ENCODE data around the gene C14orf39. TPM values are rescaled to one million over a fixed set of nuclear protein-coding genes. Genes with fewer than 3 reads are reported as not detected.

C14orf39 gene
- total RNA-seq, 1 donor from 2014 or later: 7.9 TPM

DNA sequence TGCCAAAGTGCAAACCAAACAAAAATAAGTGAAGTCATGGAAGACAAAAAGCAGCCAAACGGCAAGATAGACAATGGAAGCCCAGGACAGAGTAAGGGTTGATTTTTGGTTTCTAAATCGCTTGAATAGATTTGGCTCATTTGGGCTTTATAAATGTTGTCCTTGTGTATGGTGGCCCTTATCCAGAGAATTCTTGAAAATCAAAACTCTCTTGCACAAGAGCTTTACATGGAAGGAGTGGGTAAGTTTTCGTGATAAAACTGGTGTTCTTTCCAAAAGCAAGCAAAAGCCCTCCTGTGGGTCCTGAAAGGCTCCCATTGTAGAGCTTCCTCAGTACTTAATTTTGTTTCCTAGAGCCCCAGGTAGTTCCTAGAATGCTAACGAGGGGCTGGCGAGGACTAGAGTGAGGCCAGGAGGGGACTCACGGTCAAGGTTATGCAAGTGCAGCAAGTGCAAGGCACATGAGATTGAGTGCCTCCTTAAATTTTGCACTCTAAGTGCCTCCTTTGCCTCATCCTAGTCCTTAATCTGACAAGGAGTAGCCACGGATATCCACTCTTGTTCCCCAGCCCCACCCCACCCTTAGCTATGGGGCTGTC is 27.2 kb upstream of the C14orf39 start:
- Histone ChIP-seq H3K36me3 (no peaks in the 10 kb centered on the region), H3K9me3 (no peaks in the 10 kb centered on the region), H3K27ac (no peak overlapping the region), H3K4me1 (peaks cover 4 to 19% of the 10 kb centered on the region in 2 donors), H3K27me3 (peaks cover 38% of the 10 kb centered on the region), H3K4me3 (no peak overlapping the region)
- intact Hi-C loops (cut with DNase I): no loop called here
- no peak for DNase-seq (ENCODE audit: low spot score in 2 of 2)
- TF ChIP-seq, protein P1, sequence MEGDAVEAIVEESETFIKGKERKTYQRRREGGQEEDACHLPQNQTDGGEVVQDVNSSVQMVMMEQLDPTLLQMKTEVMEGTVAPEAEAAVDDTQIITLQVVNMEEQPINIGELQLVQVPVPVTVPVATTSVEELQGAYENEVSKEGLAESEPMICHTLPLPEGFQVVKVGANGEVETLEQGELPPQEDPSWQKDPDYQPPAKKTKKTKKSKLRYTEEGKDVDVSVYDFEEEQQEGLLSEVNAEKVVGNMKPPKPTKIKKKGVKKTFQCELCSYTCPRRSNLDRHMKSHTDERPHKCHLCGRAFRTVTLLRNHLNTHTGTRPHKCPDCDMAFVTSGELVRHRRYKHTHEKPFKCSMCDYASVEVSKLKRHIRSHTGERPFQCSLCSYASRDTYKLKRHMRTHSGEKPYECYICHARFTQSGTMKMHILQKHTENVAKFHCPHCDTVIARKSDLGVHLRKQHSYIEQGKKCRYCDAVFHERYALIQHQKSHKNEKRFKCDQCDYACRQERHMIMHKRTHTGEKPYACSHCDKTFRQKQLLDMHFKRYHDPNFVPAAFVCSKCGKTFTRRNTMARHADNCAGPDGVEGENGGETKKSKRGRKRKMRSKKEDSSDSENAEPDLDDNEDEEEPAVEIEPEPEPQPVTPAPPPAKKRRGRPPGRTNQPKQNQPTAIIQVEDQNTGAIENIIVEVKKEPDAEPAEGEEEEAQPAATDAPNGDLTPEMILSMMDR (IDR thresholded peaks at IDR 0.05): no peak

DNA sequence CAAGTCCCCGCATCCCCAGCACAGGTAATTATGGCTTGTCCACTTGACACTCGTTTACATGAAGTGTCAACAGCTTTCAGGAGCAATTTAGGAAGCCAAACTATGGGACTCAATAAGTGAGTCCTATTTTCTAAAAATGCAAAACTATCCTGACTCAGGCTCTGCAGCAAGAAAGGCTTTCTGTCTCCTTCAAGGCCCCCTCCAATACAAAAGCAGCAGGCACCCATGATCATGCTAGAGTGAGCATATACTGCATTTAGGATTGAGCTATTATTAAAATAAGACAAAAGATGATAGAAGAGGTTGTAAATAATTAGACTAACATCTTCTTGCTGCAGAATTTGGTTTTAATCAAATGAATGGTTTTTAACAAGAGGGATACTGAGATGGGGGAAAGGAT is 26.3 kb upstream of the C14orf39 start:
- Histone ChIP-seq H3K27me3 (peaks cover 38% of the 10 kb centered on the region), H3K4me3 (no peak overlapping the region), H3K4me1 (peaks cover 4 to 19% of the 10 kb centered on the region in 2 donors), H3K27ac (no peak overlapping the region), H3K9me3 (no peaks in the 10 kb centered on the region), H3K36me3 (no peaks in the 10 kb centered on the region)
- TF ChIP-seq, protein P1 (IDR thresholded peaks at IDR 0.05): no peak
- DNase-seq (ENCODE audit: low spot score in 2 of 2): no peak
- intact Hi-C loops (cut with DNase I): no loop called here

DNA sequence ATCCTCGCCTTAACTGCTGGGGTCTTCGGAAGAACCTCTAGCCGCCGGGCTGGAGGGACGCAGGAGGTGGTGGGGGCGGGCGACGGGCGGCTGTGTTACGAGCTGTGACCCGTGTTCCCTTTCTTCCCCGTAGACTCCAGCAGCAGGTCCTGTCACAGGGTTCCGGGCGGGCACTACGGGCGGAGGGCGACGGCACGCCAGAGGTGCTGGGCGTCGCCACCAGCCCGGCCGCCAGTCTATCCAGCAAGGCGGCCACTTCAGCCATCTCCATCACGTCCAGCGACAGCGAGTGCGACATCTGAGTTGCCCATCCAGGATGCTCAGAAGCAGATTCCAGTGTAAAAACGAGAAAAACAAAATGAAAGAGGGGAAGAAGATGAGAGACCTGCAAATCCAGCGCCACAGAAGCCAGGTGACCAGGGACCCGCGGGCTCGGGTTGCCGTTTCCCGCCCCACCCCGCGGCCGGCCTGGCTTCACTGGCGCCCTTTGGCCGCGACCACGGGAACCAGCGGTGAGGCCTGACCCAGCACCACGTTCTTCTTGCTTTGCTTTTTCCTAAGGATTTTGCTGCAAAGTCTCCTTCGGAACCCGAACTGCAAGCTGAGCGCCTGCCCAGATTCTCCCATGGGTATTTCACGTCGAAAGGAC is 25.2 kb upstream of the C14orf39 start:
- Histone ChIP-seq H3K4me3 (peak overlapping the region; percentile 9 to 29), H3K27ac (no peak overlapping the region), H3K9me3 (no peaks in the 10 kb centered on the region), H3K27me3 (peaks cover 34% of the 10 kb centered on the region), H3K4me1 (peaks cover 4 to 19% of the 10 kb centered on the region in 2 donors), H3K36me3 (no peaks in the 10 kb centered on the region)
- intact Hi-C loops (cut with DNase I): no loop called here
- TF ChIP-seq, protein P1 (IDR thresholded peaks at IDR 0.05): no peak
- no peak for DNase-seq (ENCODE audit: low spot score in 2 of 2)

DNA sequence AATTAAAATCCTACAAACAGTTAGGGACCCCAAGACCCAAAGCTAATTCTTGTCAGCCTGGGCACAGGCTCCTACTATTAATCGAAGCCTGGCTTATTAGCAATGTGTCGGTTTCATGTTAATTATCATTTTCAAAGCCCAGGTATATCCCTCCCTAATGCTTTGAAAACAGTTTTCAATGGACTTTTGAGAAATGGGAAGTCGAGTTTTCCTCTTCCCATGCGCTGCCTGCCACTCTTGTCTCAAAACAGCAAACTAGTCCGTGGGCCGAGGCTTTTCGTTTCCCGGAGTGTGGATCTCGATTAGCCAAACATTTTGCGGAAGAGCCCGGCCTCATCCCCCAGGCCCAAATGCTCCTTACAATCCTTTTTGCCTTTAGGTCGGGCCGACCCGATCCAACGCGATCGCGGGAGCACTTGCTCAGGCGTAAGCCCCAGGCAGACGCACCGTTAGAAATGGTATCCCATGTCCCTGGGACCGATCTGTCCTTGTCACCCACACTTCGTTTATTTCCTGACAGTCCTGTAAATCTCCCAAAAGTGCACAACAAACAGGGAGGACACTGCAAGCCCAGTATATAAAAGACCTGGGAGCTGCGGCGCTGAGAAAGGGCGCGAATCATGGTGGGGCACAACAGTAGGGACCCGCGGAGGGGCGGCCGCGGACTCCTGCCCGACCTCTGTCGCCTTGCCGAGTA is 24.5 kb upstream of the C14orf39 start:
- TF ChIP-seq, protein P1 (IDR thresholded peaks at IDR 0.05): no peak
- Histone ChIP-seq H3K36me3 (no peaks in the 10 kb centered on the region), H3K9me3 (no peaks in the 10 kb centered on the region), H3K4me1 (peaks cover 4 to 19% of the 10 kb centered on the region in 2 donors), H3K27ac (no peak overlapping the region), H3K4me3 (peak overlapping the region; percentile 9 to 29), H3K27me3 (peaks cover 28% of the 10 kb centered on the region)
- intact Hi-C loops (cut with DNase I): no loop called here
- no peak for DNase-seq (ENCODE audit: low spot score in 2 of 2)

- Histone ChIP-seq H3K4me1 (peaks cover 4 to 15% of the 10 kb centered on the region in 2 donors), H3K27ac (no peak overlapping the region), H3K36me3 (no peaks in the 10 kb centered on the region), H3K4me3 (peak overlapping the region; percentile 8 to 44), H3K27me3 (peaks cover 21% of the 10 kb centered on the region), H3K9me3 (no peaks in the 10 kb centered on the region)
- no peak for DNase-seq (ENCODE audit: low spot score in 2 of 2)
- TF ChIP-seq, protein P1 (IDR thresholded peaks at IDR 0.05): no peak
- intact Hi-C loops (cut with DNase I): no loop called here
Measured at GRCh38 chr14:60509438-60510253, 23.8 kb upstream of the C14orf39 start.

Data from ascending aorta (tissue), 2 donors.